PC-9 (cell line): ENCODE data around the gene ATF7IP. TPM values are rescaled to one million over a fixed set of nuclear protein-coding genes. Genes with fewer than 3 reads are reported as not detected.

Experiments used
- BruUV-seq: library from RNA; stranded (reverse); fragments of 400-500 nt; replicated peaks from 2 replicates; lab custom pipeline; 2021; lab: Mats Ljungman, UMichigan
- CTCF ChIA-PET: fragments of 300-600 bp; sonication (Branson Sonifier 250); formaldehyde crosslinking; loops from one replicate; lab custom pipeline; 2022; ENCODE audit warnings: antibody characterized with exemption; lab: Charles Lee
- POLR2A ChIA-PET: fragments of 300-600 bp; sonication (Branson Sonifier 250); formaldehyde crosslinking; loops from one replicate; lab custom pipeline; 2022; ENCODE audit warnings: antibody characterized with exemption; ENCODE audit not compliant: unreplicated experiment; lab: Charles Lee
- DNase-seq, 2 experiments: peaks; one replicate each; pipeline versions ENCODE4 v3.0.0 to v3.0.0-alpha.2; 2015 to 2022; ENCODE audit warnings: mixed read lengths in 1 of 2
- H2AFZ ChIP-seq: fragments of 200-600 bp; sonication (generic); 2 replicates; pipeline ENCODE4 v1.8.1; 2017; ENCODE audit warnings: antibody characterized with exemption
- H3F3A ChIP-seq: fragments of 200-600 bp; sonication (generic); 2 replicates; pipeline ENCODE4 v1.8.1; 2017; ENCODE audit warnings: antibody characterized with exemption, mild to moderate bottlenecking, low read depth; ENCODE audit not compliant: insufficient read depth
- H3K27ac ChIP-seq: fragments of 200-600 bp; sonication (generic); 2 replicates; pipeline ENCODE4 v1.6.1; 2016; ENCODE audit warnings: mixed run types
- H3K27me3 ChIP-seq: fragments of 200-600 bp; sonication (generic); 2 replicates; pipeline ENCODE4 v1.6.1; 2016; ENCODE audit warnings: low read depth, mixed run types; ENCODE audit not compliant: insufficient read depth
- H3K36me3 ChIP-seq: fragments of 200-600 bp; sonication (generic); 2 replicates; pipeline ENCODE4 v1.6.1; 2016; ENCODE audit warnings: low read depth, mixed run types
- H3K4me1 ChIP-seq: fragments of 200-600 bp; sonication (generic); replicated peaks from 2 replicates; pipeline ENCODE4 v1.6.1; 2016; ENCODE audit warnings: mixed run types; ENCODE audit not compliant: insufficient read depth
- H3K4me2 ChIP-seq: fragments of 200-600 bp; sonication (generic); 2 replicates; pipeline ENCODE4 v1.6.1; 2017; ENCODE audit warnings: mixed run types
- H3K4me3 ChIP-seq: fragments of 200-600 bp; sonication (generic); 2 replicates; pipeline ENCODE4 v1.6.1; 2016; ENCODE audit warnings: mixed run types
- H3K79me2 ChIP-seq: fragments of 200-600 bp; sonication (generic); 2 replicates; pipeline ENCODE4 v1.6.1; 2017; ENCODE audit warnings: low read depth, mixed run types
- H3K9me2 ChIP-seq: fragments of 200-600 bp; sonication (generic); 2 replicates; pipeline ENCODE4 v1.8.1; 2017; ENCODE audit warnings: mild to moderate bottlenecking; ENCODE audit not compliant: insufficient read depth
- H3K9me3 ChIP-seq: fragments of 200-600 bp; sonication (generic); 2 replicates; pipeline ENCODE4 v1.8.1; 2016; ENCODE audit warnings: low read depth; ENCODE audit not compliant: insufficient read depth
- H4K20me1 ChIP-seq: fragments of 200-600 bp; sonication (generic); 2 replicates; pipeline ENCODE4 v1.8.1; 2017; ENCODE audit not compliant: insufficient read depth
- EZH2 ChIP-seq: fragments of 200-600 bp; sonication (generic); IDR thresholded peaks from 2 replicates; pipeline ENCODE4 v1.8.0; 2017; ENCODE audit warnings: antibody characterized with exemption, low read depth
- intact Hi-C: fragments of 100-400 bp; cut with micrococcal nuclease; formaldehyde crosslinking; loops from one replicate; pipeline ENCODE4 v1.10.0; 2022; ENCODE audit not compliant: unreplicated experiment
- total RNA-seq: library from RNA; stranded (reverse); gene quantifications from 2 replicates; pipeline ENCODE4 v1.2.3, GENCODE V29; 2021
- TF ChIP-seq, protein P1 (sequence below): fragments of 200-600 bp; sonication (generic); conservative IDR thresholded peaks from 2 replicates; pipeline ENCODE4 v1.6.1; 2017; ENCODE audit warnings: mixed run types, antibody characterized with exemption, mild to moderate bottlenecking, moderate library complexity

Gene ATF7IP
- total RNA-seq, 1 experiment from 2014 or later: 94.7 TPM

GRCh38 chr12:14364583-14365271 is 755 bp upstream of the ATF7IP start:
- peak overlapping the region; percentile 90; the same call in 1 of the 2 replicates for H3K4me3 ChIP-seq
- H3K79me2 ChIP-seq: peaks cover 38% of the 10 kb centered on the region
- no peaks in the 10 kb centered on the region for H3K36me3 ChIP-seq
- POLR2A ChIA-PET: interaction anchor here (0.5 to 1.4 kb wide), 8 partner anchors 52 to 462 kb away, joined by 3 to 11 read pairs (median 6); no protein-coding TSS in a partner anchor
- DNase-seq: no peak
- CTCF ChIA-PET: interaction anchor here (1.0 to 1.4 kb wide), 3 partner anchors 42 to 179 kb away, joined by 4 to 11 read pairs (median 5); no protein-coding TSS in a partner anchor
- H3K9me3 ChIP-seq: no peaks in the 10 kb centered on the region; the same call in 1 of the 2 replicates
- no peaks in the 10 kb centered on the region for H3K9me2 ChIP-seq
- H3K27me3 ChIP-seq: no peaks in the 10 kb centered on the region
- intact Hi-C loops: loop anchor here (1.0 to 5.0 kb wide), 7 partner anchors 53 to 408 kb away; partner anchors contain the start of gene PLBD1
- peaks cover 23% of the 10 kb centered on the region for H3K4me1 ChIP-seq
- H3K4me2 ChIP-seq: peak overlapping the region; percentile 94
- H4K20me1 ChIP-seq: no peaks in the 10 kb centered on the region
- no peak for TF ChIP-seq EZH2
- TF ChIP-seq, protein P1, sequence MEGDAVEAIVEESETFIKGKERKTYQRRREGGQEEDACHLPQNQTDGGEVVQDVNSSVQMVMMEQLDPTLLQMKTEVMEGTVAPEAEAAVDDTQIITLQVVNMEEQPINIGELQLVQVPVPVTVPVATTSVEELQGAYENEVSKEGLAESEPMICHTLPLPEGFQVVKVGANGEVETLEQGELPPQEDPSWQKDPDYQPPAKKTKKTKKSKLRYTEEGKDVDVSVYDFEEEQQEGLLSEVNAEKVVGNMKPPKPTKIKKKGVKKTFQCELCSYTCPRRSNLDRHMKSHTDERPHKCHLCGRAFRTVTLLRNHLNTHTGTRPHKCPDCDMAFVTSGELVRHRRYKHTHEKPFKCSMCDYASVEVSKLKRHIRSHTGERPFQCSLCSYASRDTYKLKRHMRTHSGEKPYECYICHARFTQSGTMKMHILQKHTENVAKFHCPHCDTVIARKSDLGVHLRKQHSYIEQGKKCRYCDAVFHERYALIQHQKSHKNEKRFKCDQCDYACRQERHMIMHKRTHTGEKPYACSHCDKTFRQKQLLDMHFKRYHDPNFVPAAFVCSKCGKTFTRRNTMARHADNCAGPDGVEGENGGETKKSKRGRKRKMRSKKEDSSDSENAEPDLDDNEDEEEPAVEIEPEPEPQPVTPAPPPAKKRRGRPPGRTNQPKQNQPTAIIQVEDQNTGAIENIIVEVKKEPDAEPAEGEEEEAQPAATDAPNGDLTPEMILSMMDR: no peak
- TSS peak; percentile 66 for BruUV-seq
- peak overlapping the region; percentile 88 for H2AFZ ChIP-seq
- H3K27ac ChIP-seq: peak overlapping the region; percentile 89
- H3F3A ChIP-seq: peaks cover 17% of the 10 kb centered on the region

- H3K9me3 ChIP-seq: no peaks in the 10 kb centered on the region; the same call in 1 of the 2 replicates
- H3K27ac ChIP-seq: peak overlapping the region; percentile 89
- POLR2A ChIA-PET: interaction anchor here (0.6 to 1.4 kb wide), 10 partner anchors 60 to 599 kb away, joined by 3 to 9 read pairs (median 4); partner anchors contain the start of gene PLBD1
- peak overlapping the region; percentile 94 for H3K4me2 ChIP-seq
- H3K27me3 ChIP-seq: no peaks in the 10 kb centered on the region
- no peaks in the 10 kb centered on the region for H3K36me3 ChIP-seq
- intact Hi-C loops: loop anchor here (5.0 kb wide), 4 partner anchors 51 to 406 kb away; partner anchors contain the start of gene PLBD1
- no peak for TF ChIP-seq EZH2
- TF ChIP-seq, protein P1: peak; percentile 63
- CTCF ChIA-PET: interaction anchor here (0.6 to 1.4 kb wide), 7 partner anchors 50 to 180 kb away, joined by 3 to 13 read pairs (median 4); no protein-coding TSS in a partner anchor
- no peaks in the 10 kb centered on the region for H3K9me2 ChIP-seq
- H3F3A ChIP-seq: peaks cover 17% of the 10 kb centered on the region
- no peaks in the 10 kb centered on the region for H4K20me1 ChIP-seq
- no TSS peak for BruUV-seq
- peaks cover 54% of the 10 kb centered on the region for H3K79me2 ChIP-seq
- H3K4me3 ChIP-seq: peak overlapping the region; percentile 90
- DNase-seq: peak in 1 of 2 experiments; percentile 40
- H3K4me1 ChIP-seq: peaks cover 23% of the 10 kb centered on the region
- peak overlapping the region; percentile 88 for H2AFZ ChIP-seq
Observed at GRCh38 chr12:14366209-14367039, 942 bp downstream of the ATF7IP start.
